Measurements from ENCODE around the gene CYB561D1.

Gene CYB561D1

GRCh38 chr1:109500941-109501381 lies 7.1 kb downstream of the CYB561D1 start:
- no peak for DNase-seq (ENCODE audit: low spot score)

- no peak for DNase-seq (ENCODE audit: low spot score)
These were observed 7.9 kb downstream of the CYB561D1 start for GRCh38 chr1:109501644-109502363.

- no peak for DNase-seq (ENCODE audit: low spot score)
These were observed 8.5 kb downstream of the CYB561D1 start for GRCh38 chr1:109502364-109502851.

DNA sequence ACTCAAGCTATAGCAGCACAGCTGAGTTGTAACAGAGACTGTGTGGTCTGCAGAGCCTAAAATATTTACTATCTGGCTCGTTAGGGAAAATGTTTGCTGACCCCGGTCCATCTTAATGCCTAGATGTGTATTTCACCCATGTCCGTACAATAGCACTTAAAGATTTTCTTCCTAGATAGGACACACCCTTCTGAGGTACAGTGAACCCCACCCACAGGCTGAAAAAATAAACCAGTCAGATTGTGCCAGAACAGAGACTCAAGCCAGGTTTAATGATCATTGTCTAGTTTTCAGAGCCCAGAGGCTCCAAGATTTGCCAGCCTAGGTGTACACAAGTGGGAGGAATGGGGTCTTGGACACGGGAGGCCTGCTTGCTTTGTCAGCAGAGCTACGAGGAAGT lies 10.0 kb downstream of the CYB561D1 start:
- no peak for DNase-seq (ENCODE audit: low spot score)

DNA sequence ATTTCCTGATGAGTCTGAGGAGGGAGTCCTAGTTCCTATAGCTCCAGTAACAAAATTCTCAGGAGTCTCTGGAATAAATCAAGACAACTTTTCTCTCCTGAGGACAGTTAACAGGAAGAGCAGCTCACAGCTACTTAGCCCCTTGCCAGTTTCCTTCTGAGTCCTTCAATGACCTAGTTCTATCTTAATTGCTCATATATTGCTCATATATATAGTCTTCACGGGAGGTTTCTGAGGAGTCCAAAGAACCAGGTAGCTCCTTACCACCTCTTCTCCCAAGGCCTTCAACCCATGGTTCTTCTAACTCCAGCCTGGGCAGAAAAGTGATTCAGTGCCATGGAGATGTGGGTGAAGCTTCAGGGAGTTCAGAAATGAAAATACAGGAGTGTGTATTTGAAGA lies 11.1 kb downstream of the CYB561D1 start:
- DNase-seq (ENCODE audit: low spot score), result no peak

GRCh38 chr1:109508001-109508872 lies 14.3 kb downstream of the CYB561D1 start:
- no peak for DNase-seq (ENCODE audit: low spot score)

GRCh38 chr1:109508873-109509175 lies 14.9 kb downstream of the CYB561D1 start:
- DNase-seq (ENCODE audit: low spot score), result no peak

- DNase-seq (ENCODE audit: low spot score), result peak; percentile 47
These were observed 15.6 kb downstream of the CYB561D1 start, which contains the start of gene AMIGO1 for GRCh38 chr1:109509176-109510134. AMIGO1 (minus strand) TSS chr1:109509727; CDS start chr1:109508912, 815 bp downstream.

DNA sequence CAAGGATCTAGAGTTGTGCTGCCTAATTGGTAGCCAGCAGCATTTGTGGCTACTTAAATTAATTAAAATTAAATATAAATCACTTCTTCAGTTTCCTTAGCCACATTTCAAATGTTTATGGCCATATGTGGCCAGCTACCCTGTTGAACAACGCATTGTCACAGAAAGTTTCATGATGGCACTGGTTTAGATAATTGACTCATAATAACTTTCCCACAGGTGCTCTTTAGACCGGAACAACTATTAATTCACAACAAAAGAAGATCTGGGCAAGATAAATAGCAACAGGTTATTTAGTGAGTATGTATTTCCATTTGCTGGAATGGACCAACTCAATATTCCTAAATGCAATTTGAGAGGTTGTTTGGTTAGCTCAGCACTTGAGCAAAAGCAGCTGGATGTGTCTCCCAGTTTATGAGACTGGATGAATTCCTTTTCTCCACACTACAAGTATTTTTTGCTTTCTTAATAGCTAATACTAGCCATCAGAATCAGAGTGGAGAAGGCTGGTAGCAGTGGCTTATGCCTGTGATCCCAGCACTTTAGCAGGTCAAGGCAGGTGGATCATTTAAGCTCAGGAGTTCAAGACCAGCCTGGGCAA lies 19.3 kb downstream of the CYB561D1 start:
- DNase-seq (ENCODE audit: low spot score), result no peak

- no peak for DNase-seq (ENCODE audit: low spot score)
These were observed 21.0 kb downstream of the CYB561D1 start for GRCh38 chr1:109514846-109515245.

DNA sequence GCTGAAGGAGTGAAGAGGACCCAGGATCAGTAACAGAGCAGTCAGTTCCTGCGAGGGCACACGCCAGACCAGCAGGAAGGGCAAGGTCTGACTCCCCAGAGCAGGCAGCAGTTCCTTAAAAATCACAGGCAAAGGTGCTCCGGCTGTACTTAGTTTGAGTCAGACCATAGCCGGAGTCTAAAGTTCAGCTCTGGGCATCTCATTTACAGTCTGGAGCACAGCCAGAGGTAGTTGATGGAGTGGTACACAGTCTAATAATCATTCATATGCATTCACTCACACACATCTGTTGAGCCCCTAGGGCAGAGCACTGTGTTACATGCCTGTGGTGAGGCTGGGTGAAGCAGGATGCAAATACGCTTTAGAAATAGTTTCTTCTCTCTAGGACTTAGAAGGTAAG lies 23.0 kb downstream of the CYB561D1 start:
- no peak for DNase-seq (ENCODE audit: low spot score)

GRCh38 chr1:109517337-109517736 lies 23.4 kb downstream of the CYB561D1 start:
- no peak for DNase-seq (ENCODE audit: low spot score)

DNA sequence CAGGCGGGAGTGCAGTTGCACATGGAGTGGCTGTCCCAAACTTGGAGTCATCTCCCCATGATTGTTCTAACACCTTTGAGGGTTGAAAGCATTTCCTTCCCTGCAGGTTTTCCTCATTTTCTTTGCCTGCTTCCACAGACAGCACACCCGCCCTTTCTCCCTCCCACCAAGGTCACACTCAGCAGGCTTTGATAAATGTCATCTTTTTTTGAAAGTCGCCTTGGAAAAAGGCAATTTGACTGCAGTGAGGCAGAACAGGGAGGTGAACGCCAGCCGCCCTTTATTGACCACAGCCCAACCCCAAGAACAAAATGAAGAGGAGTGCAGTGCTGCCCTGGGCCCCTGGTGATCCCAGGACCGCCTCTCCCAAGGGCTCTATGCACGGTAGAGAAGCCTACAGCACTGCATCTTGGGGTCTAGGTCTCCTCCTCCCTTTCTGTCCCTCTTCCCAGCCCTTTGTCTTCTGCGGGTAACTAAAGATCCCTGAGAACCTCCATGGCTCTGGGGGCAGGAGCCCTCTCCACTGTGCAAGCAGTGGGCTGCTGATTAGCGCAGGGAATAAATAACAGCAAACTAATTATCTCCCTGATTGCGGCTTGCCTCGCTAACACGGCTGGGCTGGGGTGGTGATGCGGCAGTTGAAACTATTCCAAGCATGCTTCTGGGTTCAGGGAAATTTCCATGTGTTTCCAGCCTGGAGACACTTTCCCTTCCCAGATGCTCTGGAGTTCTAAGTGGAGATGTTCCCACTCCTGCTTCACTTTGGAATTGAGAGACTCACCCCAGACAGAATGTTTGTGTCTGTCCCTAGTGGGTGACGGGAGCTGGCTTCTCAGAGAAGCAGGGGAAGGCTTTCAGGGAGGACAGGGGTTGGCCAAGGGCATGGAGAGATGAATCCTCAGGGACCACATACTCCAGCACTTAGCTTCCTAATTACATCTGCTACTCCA lies 27.4 kb downstream of the CYB561D1 start:
- no peak for DNase-seq (ENCODE audit: low spot score)

DNA sequence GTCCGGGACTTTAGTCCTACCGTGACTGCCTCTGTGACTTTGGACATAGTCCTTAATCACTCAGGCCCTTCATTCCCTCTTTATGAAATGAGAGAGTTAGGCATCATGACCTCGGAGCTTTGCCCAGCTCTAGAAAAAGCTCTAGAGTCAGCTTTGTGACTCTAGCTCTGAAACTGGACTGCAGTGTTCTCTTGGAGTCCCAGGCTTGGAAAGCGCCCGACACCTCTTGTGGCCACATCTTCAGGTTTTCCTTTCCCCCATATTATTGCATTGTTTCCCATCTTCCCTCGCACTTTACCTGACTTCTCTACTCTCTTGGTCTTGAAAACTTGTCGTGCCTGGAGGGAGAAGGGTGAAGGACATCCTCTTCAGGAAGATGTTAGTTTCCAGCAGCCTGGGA lies 28.1 kb downstream of the CYB561D1 start:
- no peak for DNase-seq (ENCODE audit: low spot score)

- no peak for DNase-seq (ENCODE audit: low spot score)
These were observed 29.8 kb downstream of the CYB561D1 start for GRCh38 chr1:109523706-109524105.

DNA sequence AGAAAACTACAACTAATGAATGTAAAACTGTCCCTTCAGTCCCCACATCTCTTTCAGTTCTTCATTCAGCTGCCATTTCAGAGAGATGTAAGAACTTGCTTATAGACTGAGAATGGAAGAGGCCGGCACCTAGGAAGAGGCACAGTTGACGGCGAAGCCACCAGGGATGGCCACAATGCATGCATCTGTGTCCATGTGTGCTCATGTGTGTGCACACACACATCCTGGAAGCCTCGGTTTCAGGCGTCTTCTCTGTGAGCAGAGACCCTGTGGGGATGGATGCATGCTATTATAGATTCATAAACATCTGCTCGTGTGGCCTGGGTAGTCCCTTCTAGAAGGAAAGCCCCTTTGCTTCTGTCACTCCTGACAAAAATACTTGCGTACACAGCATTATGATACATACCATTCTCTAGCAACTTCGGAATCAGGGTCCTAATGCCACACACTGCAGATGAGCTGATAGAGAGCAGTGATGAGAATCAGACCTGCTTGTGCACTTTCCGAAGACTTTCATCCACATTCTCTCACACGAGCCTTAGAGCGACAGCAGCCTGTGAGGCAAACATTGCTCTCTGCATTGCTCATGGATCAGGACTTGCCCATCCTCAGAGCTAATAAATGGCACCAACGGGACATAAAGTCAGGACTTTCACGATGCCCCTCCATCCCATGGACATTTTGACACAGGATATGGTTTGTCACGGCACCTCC lies 33.4 kb downstream of the CYB561D1 start:
- no peak for DNase-seq (ENCODE audit: low spot score)

GRCh38 chr1:109527846-109528695 lies 34.2 kb downstream of the CYB561D1 start:
- DNase-seq (ENCODE audit: low spot score), result no peak

DNA sequence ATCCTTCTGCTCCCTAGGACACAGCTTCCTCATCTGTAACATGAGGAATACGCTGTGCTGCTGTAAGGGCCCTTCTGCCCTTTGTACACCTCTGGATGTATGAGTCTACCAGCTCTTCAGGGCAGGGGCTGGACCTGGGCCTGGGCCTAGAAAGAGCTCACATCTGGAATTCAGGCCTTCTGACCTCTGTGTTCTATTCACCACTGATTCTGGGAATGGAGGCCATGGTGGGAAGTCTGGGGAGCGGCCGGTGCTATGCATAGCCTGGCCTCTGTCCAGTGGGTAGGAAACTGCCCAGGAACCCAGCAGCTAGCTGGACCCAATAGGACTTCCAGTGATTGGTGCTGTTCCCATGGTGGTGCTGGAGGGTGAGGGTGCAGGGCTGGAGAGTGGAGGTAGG lies 34.8 kb downstream of the CYB561D1 start:
- DNase-seq (ENCODE audit: low spot score), result no peak

Data from SK-N-DZ (cell line).